ENCODE data around the gene MUC15.
A peak's percentile ranks its signal among the peaks of the same experiment; 100 is the strongest.

Gene MUC15

DNA sequence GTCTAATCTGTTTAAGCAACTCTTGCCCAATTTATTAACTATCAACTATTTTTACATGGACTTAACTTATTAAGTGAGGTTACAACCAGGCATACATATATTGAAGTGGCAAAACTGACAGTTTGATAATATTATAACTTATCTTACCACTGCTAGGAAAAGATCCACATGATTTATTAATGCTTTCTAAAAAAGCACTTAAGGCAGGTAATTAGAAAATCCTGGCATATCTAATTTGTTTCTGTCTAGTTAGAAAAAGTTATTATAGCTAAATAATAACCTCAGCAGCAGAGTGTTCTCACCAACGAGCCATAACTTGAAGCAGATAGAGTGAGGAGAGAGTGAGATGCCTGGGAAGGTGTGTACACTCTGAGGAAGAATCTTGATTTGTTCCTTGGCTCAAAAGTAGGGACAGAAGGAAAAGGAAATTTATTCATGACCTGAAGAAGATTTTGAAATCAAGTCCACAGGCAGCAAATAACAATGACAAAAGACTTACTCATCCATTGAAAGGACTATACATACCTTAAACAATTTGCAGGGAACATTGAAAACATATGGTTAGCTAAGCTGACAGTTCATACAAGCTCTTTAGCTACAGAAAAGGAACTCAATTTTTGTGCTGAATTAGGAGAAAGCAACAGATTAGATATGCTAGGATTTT is 7.1 kb upstream of the MUC15 start:
- no peak overlapping the region for H3K4me3 ChIP-seq (ENCODE audit: low read length)
- DNase-seq (ENCODE audit: low read depth, low spot score): no peak

DNA sequence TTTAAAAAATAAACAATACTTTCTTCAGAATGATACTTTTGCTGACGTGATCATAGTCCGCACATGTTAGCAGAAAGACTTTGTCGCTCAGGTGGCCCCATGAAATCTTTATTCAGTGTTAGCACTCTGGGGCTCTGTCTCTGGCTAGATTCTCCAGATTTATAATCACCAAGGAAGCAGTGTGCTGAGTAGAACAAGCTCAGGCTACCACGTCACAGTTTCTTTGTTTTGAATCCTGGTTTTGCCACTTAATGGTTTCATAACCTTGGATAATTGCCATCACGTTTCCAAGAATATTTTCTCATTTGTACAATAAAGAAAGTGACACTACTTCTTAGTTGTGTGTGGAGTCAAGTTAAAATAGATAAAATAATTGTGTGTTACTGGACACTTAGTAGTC is 3.9 kb upstream of the MUC15 start:
- DNase-seq (ENCODE audit: low read depth, low spot score): no peak
- H3K4me3 ChIP-seq (ENCODE audit: low read length): no peak overlapping the region

GRCh38 chr11:26573896-26574295 is 1.8 kb upstream of the MUC15 start:
- H3K4me3 ChIP-seq (ENCODE audit: low read length): no peak overlapping the region
- no peak for DNase-seq (ENCODE audit: low read depth, low spot score)

- DNase-seq (ENCODE audit: low read depth, low spot score): no peak
- no peak overlapping the region for H3K4me3 ChIP-seq (ENCODE audit: low read length)
Measured at GRCh38 chr11:26572770-26573402, 823 bp upstream of the MUC15 start.

DNA sequence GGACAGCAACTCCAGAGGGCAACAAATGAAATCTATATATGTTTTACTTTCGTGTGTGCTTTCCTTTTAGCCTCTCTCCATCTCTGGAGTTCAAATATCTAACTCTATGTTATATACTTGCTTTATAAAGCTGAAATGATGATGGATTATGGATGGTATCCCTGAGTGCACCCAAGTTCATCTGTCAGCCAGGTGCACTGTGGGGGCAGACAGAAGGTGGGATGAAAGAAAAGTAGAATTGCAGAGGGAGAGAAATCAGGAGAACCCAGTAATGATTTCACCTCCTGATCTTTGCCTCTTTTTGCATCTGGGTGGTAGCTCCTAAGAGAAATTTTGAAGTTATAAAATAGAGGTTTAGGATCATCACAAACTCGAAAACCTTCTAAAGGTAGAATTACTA is 2.4 kb downstream of the MUC15 start:
- no peak for DNase-seq (ENCODE audit: low read depth, low spot score)
- H3K4me3 ChIP-seq (ENCODE audit: low read length): no peak overlapping the region

GRCh38 chr11:26558190-26558589 is 13.9 kb downstream of the MUC15 start:
- no peak for DNase-seq (ENCODE audit: low read depth, low spot score)
- no peak overlapping the region for H3K4me3 ChIP-seq (ENCODE audit: low read length)

GRCh38 chr11:26557666-26558065 is 14.4 kb downstream of the MUC15 start:
- H3K4me3 ChIP-seq (ENCODE audit: low read length): no peak overlapping the region
- no peak for DNase-seq (ENCODE audit: low read depth, low spot score)

DNA sequence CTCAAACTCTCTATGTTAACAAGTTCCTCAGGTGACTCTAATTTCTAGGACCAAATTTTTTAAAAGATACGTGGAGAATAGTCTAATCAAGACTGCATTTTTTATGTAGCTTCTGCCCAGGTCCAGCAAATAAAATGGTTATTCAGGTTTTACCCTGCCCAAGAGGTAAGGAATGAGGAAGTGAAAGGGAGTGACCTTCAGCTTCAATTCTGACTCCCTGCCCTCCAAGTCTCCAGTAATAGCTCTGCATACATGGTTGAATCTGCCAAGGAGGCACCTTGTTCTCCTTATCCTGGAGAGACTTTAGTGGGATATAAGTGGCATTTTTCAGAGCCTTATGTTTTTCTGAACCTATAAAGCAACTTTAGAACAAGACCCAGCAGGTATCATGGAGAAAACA is 15.5 kb downstream of the MUC15 start:
- no peak overlapping the region for H3K4me3 ChIP-seq (ENCODE audit: low read length)
- DNase-seq (ENCODE audit: low read depth, low spot score): no peak

- no peak for DNase-seq (ENCODE audit: low read depth, low spot score)
- H3K4me3 ChIP-seq (ENCODE audit: low read length): no peak overlapping the region
Measured at GRCh38 chr11:26554455-26554854, 17.6 kb downstream of the MUC15 start.

DNA sequence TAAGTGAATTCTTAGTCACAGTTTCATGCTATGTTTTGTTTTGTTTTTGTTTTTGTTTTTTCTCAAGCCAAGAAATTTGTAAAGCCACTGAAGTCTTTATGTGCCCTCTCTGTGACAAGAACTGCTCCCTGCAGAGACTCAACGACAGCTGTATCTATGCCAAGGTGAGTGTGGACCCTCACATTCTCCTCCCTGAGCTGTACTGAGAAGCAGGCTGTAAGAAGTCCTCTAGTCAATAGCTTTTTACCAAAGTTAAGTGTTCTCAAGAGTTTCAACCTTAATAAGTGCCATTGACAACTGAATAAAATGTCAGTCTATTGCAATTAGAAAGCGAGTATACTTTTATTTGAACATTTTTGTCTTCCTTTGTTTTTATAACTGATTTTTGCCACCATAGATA is 18.9 kb downstream of the MUC15 start:
- no peak for DNase-seq (ENCODE audit: low read depth, low spot score)
- no peak overlapping the region for H3K4me3 ChIP-seq (ENCODE audit: low read length)

GRCh38 chr11:26551186-26551801 is 20.8 kb downstream of the MUC15 start:
- no peak overlapping the region for H3K4me3 ChIP-seq (ENCODE audit: low read length)
- DNase-seq (ENCODE audit: low read depth, low spot score): peak; percentile 4

GRCh38 chr11:26550022-26550421 is 22.0 kb downstream of the MUC15 start:
- no peak for DNase-seq (ENCODE audit: low read depth, low spot score)

GRCh38 chr11:26549176-26549575 is 22.9 kb downstream of the MUC15 start:
- H3K4me3 ChIP-seq (ENCODE audit: low read length): no peak overlapping the region
- no peak for DNase-seq (ENCODE audit: low read depth, low spot score)

More at GRCh38 chr11:26550022-26550421, 22.0 kb downstream of the MUC15 start:
- H3K4me3 ChIP-seq (ENCODE audit: low read length): no peak overlapping the region

DNA sequence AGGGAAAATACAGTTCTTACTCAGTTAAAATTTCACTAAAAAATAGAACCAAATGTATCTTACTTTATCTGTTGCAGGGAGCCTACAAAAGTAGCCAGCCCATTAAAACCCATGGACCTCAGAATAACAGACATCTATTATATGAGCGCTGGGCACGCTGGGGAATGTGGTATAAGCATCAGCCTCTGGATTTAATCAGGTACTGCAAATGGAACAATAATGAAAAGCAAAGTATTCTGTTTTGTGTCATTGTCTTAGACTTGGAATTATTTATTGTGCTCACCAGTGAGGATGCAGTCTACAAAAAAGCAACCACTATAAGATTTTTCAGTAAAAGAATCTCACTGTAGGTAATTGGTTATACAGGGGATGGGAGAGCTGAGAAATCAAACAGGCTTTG is 30.2 kb downstream of the MUC15 start:
- DNase-seq (ENCODE audit: low read depth, low spot score): no peak

GRCh38 chr11:26539517-26539916 is 32.5 kb downstream of the MUC15 start:
- H3K4me3 ChIP-seq (ENCODE audit: low read length): no peak overlapping the region
- no peak for DNase-seq (ENCODE audit: low read depth, low spot score)

More for the DNA sequence above, 30.2 kb downstream of the MUC15 start:
- no peak overlapping the region for H3K4me3 ChIP-seq (ENCODE audit: low read length)

GRCh38 chr11:26537341-26537740 is 34.7 kb downstream of the MUC15 start:
- no peak overlapping the region for H3K4me3 ChIP-seq (ENCODE audit: low read length)
- DNase-seq (ENCODE audit: low read depth, low spot score): no peak

- DNase-seq (ENCODE audit: low read depth, low spot score): no peak
- no peak overlapping the region for H3K4me3 ChIP-seq (ENCODE audit: low read length)
Measured at GRCh38 chr11:26527685-26528084, 44.4 kb downstream of the MUC15 start.

DNA sequence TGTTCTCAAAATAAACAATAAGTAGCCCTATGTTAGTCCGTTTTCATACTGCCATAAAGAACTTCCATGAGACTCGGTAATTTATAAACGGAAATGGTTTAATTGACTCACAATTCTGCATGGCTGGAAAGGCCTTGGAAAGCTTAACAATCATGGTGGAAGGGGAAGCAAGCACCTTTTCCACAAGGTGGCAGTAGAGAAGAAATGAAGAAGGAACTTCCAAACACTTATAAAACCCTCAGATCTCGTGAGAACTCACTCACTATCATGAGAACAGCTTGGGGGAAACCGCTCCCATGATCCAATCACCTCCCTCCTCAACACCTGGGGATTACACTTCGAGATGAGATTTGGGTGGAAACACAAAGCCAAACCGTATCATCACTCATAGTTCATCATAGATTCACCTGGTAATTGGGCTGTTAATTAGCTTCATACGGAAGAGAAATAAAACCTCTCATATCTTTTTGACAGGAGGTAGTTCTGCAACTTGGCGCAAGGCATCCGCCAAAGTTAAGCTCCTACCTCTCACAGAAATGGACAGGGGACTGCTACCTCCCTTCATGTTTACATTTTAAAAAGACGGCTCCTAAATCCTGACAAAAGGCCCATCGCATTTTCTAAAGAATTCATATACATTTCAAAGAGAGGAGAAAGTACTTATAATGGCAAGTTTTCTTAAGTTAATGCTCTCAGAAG is 49.0 kb downstream of the MUC15 start:
- peak; percentile 10 for DNase-seq (ENCODE audit: low read depth, low spot score)
- no peak overlapping the region for H3K4me3 ChIP-seq (ENCODE audit: low read length)

DNA sequence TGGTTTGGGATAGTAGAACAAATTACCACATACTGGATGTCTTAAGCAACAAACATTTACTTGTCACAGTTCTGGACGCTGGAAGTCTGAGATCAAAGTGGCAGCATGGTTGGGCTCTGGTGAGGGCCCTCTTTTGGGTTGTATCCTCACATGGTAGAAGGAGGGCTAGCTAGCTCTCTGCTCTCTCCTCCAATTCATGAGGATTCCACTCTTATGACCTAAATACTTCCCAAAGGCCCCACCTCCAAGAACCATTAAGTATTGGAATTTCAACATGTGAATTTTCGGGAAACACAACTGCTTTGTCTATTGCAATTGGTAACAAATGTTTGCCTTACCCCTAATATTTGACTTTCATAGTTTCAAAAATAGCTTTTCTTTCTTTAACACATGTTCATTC is 52.6 kb downstream of the MUC15 start:
- no peak for DNase-seq (ENCODE audit: low read depth, low spot score)
- no peak overlapping the region for H3K4me3 ChIP-seq (ENCODE audit: low read length)

DNA sequence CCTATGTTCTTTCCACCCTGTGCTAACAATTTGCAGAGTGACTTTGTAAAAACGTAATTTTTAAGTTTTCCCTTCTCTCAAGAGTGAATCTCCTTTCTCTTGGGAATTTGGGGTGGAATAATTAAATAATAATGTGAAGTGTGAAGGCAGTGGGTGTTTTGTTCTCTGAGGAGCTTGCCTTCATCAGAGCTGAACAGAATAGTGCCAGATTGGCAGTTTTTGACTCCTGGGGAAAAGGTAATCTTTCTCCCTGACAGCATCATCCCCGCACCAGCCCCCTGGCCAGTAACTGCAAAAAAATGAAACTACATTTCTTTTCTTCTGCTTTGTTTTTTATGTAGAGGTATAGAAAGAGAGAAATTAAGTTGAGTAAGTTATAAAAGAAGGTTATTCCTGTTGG is 59.9 kb downstream of the MUC15 start:
- no peak for DNase-seq (ENCODE audit: low read depth, low spot score)
- no peak overlapping the region for H3K4me3 ChIP-seq (ENCODE audit: low read length)

All from Jurkat, Clone E6-1 (cell line).